GM12801 (cell line): ENCODE data around the gene CTAGE9.

ENCODE experiments used
- TF ChIP-seq, protein P1 (sequence below): IDR thresholded peaks from one replicate; pipeline ENCODE4 v1.5.1; 2011; ENCODE audit warnings: control low read depth; ENCODE audit not compliant: insufficient read length; ENCODE audit errors: extremely low read depth

CTAGE9 gene

DNA sequence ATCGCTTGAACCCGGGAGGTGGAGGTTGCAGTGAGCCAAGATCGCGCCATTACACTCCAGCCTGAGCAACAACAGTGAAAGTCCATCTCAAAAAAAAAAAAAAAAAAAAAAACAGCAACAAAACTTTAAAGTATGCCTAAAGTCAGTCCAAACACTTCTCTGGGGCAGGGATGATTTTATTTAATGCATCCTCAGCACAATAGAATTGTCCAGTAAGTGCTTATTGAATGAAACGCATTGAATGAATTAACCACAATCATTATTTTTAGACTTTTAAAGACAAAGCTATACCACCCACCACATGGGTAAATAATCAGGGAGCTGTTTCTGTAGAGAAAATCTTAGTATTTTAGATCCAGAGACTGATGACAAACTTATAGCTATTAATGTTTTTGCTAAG, 16.6 kb upstream of the CTAGE9 start:
- TF ChIP-seq, protein P1, sequence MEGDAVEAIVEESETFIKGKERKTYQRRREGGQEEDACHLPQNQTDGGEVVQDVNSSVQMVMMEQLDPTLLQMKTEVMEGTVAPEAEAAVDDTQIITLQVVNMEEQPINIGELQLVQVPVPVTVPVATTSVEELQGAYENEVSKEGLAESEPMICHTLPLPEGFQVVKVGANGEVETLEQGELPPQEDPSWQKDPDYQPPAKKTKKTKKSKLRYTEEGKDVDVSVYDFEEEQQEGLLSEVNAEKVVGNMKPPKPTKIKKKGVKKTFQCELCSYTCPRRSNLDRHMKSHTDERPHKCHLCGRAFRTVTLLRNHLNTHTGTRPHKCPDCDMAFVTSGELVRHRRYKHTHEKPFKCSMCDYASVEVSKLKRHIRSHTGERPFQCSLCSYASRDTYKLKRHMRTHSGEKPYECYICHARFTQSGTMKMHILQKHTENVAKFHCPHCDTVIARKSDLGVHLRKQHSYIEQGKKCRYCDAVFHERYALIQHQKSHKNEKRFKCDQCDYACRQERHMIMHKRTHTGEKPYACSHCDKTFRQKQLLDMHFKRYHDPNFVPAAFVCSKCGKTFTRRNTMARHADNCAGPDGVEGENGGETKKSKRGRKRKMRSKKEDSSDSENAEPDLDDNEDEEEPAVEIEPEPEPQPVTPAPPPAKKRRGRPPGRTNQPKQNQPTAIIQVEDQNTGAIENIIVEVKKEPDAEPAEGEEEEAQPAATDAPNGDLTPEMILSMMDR, result no peak

DNA sequence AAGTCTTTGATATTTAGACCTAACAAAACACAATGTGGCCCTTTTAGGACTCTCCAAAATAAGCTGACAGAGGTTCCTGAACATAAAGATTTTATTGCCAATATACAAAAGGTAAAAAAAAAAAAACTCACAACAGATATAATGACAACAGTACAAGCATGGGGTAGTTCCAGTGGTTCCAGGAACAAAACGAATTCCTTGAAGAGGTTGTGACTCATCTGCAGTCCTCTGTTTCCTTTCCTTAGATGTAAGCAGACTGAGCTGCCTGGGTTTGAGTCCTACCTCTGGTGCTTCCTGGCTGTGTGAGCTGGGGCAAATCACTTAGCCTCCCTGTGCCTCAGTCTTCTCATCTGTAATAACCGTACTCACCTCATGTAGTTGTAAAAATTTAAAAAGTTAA, 13.3 kb upstream of the CTAGE9 start:
- TF ChIP-seq, protein P1, result no peak

DNA sequence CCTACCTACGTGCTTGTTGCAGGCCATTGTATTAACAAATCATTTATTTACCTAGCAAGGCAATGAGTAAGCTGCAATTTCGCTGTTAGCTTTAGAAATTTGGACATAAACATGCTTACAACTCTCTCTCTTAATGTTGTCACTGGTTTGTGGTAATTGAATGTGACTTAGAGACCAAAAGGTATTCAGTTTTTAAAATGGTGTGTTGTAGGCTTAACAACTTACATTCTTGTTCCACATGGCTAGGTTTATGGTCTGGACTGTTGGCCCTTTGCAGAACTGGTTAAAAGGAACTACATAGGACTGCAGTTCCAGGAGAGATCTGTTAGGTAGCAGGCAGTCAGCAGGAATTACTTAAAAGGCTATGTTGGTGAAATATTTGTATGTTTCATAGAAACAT, 10.3 kb upstream of the CTAGE9 start:
- TF ChIP-seq, protein P1, result no peak

DNA sequence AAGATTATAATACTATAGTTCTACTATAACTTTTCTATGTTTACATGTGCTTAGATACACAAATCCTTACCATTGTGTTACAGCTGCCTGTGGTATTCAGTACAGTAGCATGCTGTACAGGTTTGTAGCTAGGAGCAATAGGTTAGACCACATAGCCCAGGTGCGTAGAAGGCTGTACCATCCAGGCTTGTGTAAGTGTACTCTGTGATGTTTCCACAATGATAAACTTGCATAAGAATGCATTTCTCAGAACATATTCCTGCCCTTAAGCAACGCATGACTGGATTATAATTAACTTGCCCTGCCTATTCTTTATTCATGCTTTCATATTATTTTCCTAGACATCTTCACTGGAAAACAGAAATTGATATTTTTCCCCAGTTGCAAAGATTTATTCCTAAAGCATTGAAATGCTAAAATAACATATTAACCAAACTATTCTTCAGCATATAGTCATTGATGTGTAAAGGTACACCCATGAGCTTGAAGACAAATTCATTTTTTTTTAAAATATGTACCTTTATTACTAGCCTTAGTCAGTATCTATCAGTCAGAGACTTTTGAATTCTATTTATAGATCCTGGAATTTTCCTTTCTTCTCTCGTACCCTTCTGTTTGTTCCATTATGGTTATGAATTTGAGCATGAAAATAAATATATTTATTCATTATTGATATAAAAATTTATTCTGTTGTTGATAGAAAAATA, 7.2 kb upstream of the CTAGE9 start:
- TF ChIP-seq, protein P1, result no peak

DNA sequence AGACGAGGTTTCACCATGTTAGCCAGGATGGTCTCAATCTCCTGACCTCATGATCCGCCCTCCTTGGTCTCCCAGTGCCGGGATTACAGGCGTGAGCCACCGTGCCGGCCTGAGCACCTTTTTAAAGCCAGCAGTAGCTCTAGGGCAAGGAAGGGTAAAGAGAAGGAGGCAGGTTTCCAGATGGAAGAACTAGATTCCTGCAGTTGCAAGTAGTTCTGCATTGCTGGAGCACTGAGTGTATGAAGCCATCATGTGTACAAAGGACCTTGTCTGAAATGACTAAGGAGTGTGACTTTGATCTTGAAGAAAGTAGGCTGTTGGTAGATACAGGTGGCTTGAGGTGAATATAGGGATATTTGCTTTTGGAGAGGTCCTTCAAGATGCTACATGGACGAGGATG, 13.9 kb downstream of the CTAGE9 start:
- TF ChIP-seq, protein P1, result no peak

DNA sequence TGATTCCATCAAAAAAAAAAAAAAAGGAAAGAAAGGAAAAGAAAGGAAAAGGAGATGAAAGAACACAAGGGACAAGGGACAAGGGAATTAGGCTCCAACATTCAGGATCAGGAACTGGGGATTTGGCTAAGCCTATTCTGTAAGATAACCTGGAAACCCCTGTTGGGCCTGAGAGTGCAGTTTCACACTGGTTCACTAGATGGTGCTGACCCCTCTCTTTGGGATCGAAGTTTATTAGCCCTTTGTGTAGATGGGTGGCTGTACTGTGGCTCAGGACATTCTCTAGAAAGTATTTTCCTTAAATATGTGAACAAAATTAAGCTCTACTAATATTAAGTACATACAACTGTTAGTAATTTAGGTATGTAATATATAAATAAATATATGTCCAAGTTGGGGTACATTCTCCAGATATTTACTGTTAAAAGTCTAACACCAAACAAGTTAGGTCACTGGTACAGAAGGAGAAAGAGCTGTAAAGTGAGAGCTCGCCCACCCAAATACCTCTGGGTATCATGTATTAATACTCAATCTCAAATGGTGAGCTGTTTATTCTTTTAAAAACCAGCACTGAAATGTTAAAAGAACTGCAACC, 15.9 kb downstream of the CTAGE9 start:
- TF ChIP-seq, protein P1, result no peak

DNA sequence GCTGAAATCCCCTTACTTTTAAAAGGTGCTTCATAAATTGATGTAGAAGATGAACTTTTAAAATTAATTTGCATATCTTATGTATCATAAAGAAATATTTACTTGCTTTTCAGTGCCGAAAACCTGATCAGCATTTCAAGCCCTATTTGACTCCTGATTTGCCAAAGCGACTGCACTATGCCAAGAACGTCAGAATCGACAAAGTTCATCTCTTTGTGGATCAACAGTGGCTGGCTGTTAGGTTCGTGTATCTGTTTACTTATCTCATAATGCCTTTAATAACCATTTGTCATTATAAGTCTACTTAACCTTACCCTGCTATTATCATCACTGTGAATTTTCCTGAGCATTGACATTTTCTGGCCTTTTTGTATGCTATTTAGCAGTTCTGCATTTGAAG, 17.4 kb downstream of the CTAGE9 start:
- TF ChIP-seq, protein P1, result no peak
